ENCODE results near the gene CPEB3.

DNA sequence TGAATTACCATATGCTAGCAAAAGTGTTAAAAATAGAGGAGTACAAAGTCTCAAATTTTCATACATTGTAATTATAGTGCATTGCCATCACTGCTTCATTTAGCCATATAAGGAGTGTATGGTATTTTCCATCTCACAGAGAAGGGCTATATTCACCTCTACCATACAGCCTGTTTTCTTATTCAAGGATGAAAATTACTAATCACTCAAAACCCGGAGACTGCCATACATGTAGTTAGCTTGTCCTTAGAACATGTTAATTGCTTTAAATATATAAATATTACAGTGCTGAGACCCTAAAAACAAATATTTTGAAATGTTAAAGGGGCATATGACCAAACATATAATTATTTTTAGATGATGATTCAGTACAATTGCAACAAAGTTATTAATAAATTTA is 49.4 kb downstream of the CPEB3 start:
- TF ChIP-seq, protein P1, sequence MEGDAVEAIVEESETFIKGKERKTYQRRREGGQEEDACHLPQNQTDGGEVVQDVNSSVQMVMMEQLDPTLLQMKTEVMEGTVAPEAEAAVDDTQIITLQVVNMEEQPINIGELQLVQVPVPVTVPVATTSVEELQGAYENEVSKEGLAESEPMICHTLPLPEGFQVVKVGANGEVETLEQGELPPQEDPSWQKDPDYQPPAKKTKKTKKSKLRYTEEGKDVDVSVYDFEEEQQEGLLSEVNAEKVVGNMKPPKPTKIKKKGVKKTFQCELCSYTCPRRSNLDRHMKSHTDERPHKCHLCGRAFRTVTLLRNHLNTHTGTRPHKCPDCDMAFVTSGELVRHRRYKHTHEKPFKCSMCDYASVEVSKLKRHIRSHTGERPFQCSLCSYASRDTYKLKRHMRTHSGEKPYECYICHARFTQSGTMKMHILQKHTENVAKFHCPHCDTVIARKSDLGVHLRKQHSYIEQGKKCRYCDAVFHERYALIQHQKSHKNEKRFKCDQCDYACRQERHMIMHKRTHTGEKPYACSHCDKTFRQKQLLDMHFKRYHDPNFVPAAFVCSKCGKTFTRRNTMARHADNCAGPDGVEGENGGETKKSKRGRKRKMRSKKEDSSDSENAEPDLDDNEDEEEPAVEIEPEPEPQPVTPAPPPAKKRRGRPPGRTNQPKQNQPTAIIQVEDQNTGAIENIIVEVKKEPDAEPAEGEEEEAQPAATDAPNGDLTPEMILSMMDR (IDR thresholded peaks at IDR 0.05 in 8 of 11, conservative IDR thresholded peaks at IDR 0.05 in 3 of 11), result no peak
- TF ChIP-seq POLR2AphosphoS5 (IDR thresholded peaks at IDR 0.05), result no peak
- no peak for TF ChIP-seq POLR2A (IDR thresholded peaks at IDR 0.05)
